NCI-H1105 treated with DMSO at 0.1 percent for 48 hours (cell line): ENCODE measurements around the gene ERF.

Experiments
- DNase-seq: peaks from one replicate; lab custom pipeline; 2025; lab: John Stamatoyannopoulos, UW

ERF gene

GRCh38 chr19:42254850-42255765 lies at the start of gene ERF:
Gene ERF, minus strand, starts transcription at chr19:42255128. Its CDS starts 129 bp downstream, at chr19:42254999.
- DNase-seq = peak; percentile 70

- DNase-seq = no peak
Measured at GRCh38 chr19:42303876-42304275, 48.9 kb upstream of the ERF start.

- no peak for DNase-seq
Measured at GRCh38 chr19:42303101-42303464, 48.2 kb upstream of the ERF start.

GRCh38 chr19:42301646-42302203 lies 46.8 kb upstream of the ERF start, which contains the start of gene PRR19:
Gene PRR19, plus strand, starts transcription at chr19:42302132. Its CDS starts 7,453 bp downstream, at chr19:42309585.
- no peak for DNase-seq

- no peak for DNase-seq
Measured at GRCh38 chr19:42297039-42297438, 42.1 kb upstream of the ERF start.

- peak; percentile 62 for DNase-seq
Measured at GRCh38 chr19:42295831-42296525, 41.0 kb upstream of the ERF start.

- DNase-seq = no peak
Measured at GRCh38 chr19:42295342-42295741, 40.4 kb upstream of the ERF start.

- no peak for DNase-seq
Measured at GRCh38 chr19:42294471-42295137, 39.7 kb upstream of the ERF start.

GRCh38 chr19:42293948-42294347 lies 39.0 kb upstream of the ERF start:
- no peak for DNase-seq

GRCh38 chr19:42293540-42293939 lies 38.6 kb upstream of the ERF start:
- DNase-seq = no peak

GRCh38 chr19:42292963-42293362 lies 38.0 kb upstream of the ERF start:
- DNase-seq = no peak

- no peak for DNase-seq
Measured at GRCh38 chr19:42292042-42292960, 37.4 kb upstream of the ERF start.

GRCh38 chr19:42291435-42291810 lies 36.5 kb upstream of the ERF start:
- no peak for DNase-seq

- DNase-seq = no peak
Measured at GRCh38 chr19:42290523-42291434, 35.9 kb upstream of the ERF start.

GRCh38 chr19:42290136-42290522 lies 35.2 kb upstream of the ERF start:
- no peak for DNase-seq

GRCh38 chr19:42289556-42290041 lies 34.7 kb upstream of the ERF start:
- DNase-seq = no peak

- no peak for DNase-seq
Measured at GRCh38 chr19:42288881-42289555, 34.1 kb upstream of the ERF start.

- DNase-seq = no peak
Measured at GRCh38 chr19:42288387-42288786, 33.5 kb upstream of the ERF start.

- no peak for DNase-seq
Measured at GRCh38 chr19:42287827-42288107, 32.8 kb upstream of the ERF start.
